ENCODE measurements around the gene CYB561. TPM values are rescaled to one million over a fixed set of nuclear protein-coding genes. Genes with fewer than 3 reads are reported as not detected.

CYB561 gene
- total and polyA plus RNA-seq, 2 experiments from 2014 or later, result 13.7 to 30.9 TPM

DNA sequence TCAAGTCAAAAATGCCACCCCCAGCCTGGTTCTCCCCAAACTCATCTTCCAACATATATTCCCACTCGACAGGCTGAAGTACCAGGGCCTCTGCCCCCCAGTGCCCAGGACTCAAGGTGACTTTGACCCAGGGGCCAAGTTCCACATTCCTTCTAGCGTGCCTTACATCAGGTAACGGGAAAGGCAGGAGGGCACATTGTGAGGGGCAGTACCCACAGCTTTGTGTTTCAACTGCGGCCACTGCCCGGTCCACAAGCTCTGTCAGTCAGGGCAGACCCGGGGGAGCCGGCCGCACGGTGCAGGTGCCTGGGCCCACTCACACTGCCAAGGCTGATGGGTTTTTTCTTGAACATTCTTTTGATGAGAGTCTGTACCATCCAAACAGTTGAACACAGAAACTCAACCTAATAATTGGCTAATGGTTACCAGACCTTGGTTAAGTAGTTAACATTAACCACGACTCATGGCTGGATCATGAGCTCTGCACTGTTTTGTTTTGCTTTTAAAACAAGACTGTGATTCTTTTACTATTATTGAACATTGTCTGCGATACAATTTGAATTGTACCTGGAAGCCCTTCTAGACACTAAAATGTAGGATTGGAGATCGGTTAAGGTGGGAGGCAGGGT is 48.3 kb upstream of the CYB561 start:
- no peak overlapping the region for H3K27ac Mint-ChIP-seq
- no peak overlapping the region for H3K27ac ChIP-seq (ENCODE audit: low read depth)
- no peak overlapping the region for H3K4me3 ChIP-seq
- H3K79me2 ChIP-seq (replicated peaks; ENCODE audit: insufficient read depth), result no peaks in the 10 kb centered on the region
- H3F3A ChIP-seq (replicated peaks; ENCODE audit: low read depth), result no peaks in the 10 kb centered on the region
- peaks cover 14% of the 10 kb centered on the region; the same call in 2 of the 3 replicates for H3K4me1 Mint-ChIP-seq
- no peaks in the 10 kb centered on the region; the same call in 2 of the 3 replicates for H3K36me3 Mint-ChIP-seq (ENCODE audit: low read depth)
- ATAC-seq (no peak), DNase-seq (ENCODE audit: low spot score) (no peak)
- no peaks in the 10 kb centered on the region for H3K27me3 ChIP-seq (ENCODE audit: insufficient read depth)
- H3K4me1 ChIP-seq (ENCODE audit: insufficient read depth), result no peaks in the 10 kb centered on the region
- H4K20me1 ChIP-seq (replicated peaks; ENCODE audit: insufficient read depth), result no peaks in the 10 kb centered on the region
- no peak overlapping the region for H2AFZ ChIP-seq
- TF ChIP-seq STAT1 (IDR thresholded peaks at IDR 0.05; ENCODE audit: unreplicated experiment), result no peak
- no peak for TF ChIP-seq ZNF331 (CRISPR knock-in tag; IDR thresholded peaks at IDR 0.05; ENCODE audit: low read depth)
- TF ChIP-seq ZNF114 (CRISPR knock-in tag; IDR thresholded peaks at IDR 0.05), result no peak
- TF ChIP-seq, protein P1, sequence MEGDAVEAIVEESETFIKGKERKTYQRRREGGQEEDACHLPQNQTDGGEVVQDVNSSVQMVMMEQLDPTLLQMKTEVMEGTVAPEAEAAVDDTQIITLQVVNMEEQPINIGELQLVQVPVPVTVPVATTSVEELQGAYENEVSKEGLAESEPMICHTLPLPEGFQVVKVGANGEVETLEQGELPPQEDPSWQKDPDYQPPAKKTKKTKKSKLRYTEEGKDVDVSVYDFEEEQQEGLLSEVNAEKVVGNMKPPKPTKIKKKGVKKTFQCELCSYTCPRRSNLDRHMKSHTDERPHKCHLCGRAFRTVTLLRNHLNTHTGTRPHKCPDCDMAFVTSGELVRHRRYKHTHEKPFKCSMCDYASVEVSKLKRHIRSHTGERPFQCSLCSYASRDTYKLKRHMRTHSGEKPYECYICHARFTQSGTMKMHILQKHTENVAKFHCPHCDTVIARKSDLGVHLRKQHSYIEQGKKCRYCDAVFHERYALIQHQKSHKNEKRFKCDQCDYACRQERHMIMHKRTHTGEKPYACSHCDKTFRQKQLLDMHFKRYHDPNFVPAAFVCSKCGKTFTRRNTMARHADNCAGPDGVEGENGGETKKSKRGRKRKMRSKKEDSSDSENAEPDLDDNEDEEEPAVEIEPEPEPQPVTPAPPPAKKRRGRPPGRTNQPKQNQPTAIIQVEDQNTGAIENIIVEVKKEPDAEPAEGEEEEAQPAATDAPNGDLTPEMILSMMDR (conservative IDR thresholded peaks at IDR 0.05; ENCODE audit: low read depth in 2 of 2), result no peak
- no peak for TF ChIP-seq CREB1 (CRISPR knock-in tag; IDR thresholded peaks at IDR 0.05; ENCODE audit: low read depth)
- no peak for TF ChIP-seq EZH2phosphoT487 (IDR thresholded peaks at IDR 0.05; ENCODE audit: unreplicated experiment)
- TF ChIP-seq JUNB (IDR thresholded peaks at IDR 0.05; ENCODE audit: unreplicated experiment), result no peak
- no peak for TF ChIP-seq POLR2AphosphoS5 (IDR thresholded peaks at IDR 0.05; ENCODE audit: low read depth)
- no peak for TF ChIP-seq NANOG (IDR thresholded peaks at IDR 0.05; ENCODE audit: borderline replicate concordance)
- TF ChIP-seq, protein P2, sequence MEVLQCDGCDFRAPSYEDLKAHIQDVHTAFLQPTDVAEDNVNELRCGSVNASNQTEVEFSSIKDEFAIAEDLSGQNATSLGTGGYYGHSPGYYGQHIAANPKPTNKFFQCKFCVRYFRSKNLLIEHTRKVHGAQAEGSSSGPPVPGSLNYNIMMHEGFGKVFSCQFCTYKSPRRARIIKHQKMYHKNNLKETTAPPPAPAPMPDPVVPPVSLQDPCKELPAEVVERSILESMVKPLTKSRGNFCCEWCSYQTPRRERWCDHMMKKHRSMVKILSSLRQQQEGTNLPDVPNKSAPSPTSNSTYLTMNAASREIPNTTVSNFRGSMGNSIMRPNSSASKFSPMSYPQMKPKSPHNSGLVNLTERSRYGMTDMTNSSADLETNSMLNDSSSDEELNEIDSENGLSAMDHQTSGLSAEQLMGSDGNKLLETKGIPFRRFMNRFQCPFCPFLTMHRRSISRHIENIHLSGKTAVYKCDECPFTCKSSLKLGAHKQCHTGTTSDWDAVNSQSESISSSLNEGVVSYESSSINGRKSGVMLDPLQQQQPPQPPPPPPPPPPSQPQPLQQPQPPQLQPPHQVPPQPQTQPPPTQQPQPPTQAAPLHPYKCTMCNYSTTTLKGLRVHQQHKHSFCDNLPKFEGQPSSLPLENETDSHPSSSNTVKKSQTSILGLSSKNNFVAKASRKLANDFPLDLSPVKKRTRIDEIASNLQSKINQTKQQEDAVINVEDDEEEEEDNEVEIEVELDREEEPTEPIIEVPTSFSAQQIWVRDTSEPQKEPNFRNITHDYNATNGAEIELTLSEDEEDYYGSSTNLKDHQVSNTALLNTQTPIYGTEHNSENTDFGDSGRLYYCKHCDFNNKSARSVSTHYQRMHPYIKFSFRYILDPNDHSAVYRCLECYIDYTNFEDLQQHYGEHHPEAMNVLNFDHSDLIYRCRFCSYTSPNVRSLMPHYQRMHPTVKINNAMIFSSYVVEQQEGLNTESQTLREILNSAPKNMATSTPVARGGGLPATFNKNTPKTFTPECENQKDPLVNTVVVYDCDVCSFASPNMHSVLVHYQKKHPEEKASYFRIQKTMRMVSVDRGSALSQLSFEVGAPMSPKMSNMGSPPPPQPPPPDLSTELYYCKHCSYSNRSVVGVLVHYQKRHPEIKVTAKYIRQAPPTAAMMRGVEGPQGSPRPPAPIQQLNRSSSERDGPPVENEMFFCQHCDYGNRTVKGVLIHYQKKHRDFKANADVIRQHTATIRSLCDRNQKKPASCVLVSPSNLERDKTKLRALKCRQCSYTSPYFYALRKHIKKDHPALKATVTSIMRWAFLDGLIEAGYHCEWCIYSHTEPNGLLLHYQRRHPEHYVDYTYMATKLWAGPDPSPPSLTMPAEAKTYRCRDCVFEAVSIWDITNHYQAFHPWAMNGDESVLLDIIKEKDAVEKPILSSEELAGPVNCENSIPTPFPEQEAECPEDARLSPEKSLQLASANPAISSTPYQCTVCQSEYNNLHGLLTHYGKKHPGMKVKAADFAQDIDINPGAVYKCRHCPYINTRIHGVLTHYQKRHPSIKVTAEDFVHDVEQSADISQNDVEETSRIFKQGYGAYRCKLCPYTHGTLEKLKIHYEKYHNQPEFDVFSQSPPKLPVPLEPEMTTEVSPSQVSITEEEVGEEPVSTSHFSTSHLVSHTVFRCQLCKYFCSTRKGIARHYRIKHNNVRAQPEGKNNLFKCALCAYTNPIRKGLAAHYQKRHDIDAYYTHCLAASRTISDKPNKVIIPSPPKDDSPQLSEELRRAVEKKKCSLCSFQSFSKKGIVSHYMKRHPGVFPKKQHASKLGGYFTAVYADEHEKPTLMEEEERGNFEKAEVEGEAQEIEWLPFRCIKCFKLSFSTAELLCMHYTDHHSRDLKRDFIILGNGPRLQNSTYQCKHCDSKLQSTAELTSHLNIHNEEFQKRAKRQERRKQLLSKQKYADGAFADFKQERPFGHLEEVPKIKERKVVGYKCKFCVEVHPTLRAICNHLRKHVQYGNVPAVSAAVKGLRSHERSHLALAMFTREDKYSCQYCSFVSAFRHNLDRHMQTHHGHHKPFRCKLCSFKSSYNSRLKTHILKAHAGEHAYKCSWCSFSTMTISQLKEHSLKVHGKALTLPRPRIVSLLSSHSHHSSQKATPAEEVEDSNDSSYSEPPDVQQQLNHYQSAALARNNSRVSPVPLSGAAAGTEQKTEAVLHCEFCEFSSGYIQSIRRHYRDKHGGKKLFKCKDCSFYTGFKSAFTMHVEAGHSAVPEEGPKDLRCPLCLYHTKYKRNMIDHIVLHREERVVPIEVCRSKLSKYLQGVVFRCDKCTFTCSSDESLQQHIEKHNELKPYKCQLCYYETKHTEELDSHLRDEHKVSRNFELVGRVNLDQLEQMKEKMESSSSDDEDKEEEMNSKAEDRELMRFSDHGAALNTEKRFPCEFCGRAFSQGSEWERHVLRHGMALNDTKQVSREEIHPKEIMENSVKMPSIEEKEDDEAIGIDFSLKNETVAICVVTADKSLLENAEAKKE (CRISPR knock-in tag; IDR thresholded peaks at IDR 0.05), result no peak
- TF ChIP-seq, protein P3, sequence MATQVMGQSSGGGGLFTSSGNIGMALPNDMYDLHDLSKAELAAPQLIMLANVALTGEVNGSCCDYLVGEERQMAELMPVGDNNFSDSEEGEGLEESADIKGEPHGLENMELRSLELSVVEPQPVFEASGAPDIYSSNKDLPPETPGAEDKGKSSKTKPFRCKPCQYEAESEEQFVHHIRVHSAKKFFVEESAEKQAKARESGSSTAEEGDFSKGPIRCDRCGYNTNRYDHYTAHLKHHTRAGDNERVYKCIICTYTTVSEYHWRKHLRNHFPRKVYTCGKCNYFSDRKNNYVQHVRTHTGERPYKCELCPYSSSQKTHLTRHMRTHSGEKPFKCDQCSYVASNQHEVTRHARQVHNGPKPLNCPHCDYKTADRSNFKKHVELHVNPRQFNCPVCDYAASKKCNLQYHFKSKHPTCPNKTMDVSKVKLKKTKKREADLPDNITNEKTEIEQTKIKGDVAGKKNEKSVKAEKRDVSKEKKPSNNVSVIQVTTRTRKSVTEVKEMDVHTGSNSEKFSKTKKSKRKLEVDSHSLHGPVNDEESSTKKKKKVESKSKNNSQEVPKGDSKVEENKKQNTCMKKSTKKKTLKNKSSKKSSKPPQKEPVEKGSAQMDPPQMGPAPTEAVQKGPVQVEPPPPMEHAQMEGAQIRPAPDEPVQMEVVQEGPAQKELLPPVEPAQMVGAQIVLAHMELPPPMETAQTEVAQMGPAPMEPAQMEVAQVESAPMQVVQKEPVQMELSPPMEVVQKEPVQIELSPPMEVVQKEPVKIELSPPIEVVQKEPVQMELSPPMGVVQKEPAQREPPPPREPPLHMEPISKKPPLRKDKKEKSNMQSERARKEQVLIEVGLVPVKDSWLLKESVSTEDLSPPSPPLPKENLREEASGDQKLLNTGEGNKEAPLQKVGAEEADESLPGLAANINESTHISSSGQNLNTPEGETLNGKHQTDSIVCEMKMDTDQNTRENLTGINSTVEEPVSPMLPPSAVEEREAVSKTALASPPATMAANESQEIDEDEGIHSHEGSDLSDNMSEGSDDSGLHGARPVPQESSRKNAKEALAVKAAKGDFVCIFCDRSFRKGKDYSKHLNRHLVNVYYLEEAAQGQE (IDR thresholded peaks at IDR 0.05; ENCODE audit: unreplicated experiment), result no peak
- TF ChIP-seq, protein P4, sequence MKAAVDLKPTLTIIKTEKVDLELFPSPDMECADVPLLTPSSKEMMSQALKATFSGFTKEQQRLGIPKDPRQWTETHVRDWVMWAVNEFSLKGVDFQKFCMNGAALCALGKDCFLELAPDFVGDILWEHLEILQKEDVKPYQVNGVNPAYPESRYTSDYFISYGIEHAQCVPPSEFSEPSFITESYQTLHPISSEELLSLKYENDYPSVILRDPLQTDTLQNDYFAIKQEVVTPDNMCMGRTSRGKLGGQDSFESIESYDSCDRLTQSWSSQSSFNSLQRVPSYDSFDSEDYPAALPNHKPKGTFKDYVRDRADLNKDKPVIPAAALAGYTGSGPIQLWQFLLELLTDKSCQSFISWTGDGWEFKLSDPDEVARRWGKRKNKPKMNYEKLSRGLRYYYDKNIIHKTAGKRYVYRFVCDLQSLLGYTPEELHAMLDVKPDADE (IDR thresholded peaks at IDR 0.05), result no peak
- no peak for TF ChIP-seq EZH2 (IDR thresholded peaks at IDR 0.05; ENCODE audit: low read depth, unreplicated experiment)
- H3K4me2 ChIP-seq, result no peak overlapping the region
- no peaks in the 10 kb centered on the region for H3K36me3 ChIP-seq (ENCODE audit: insufficient read depth)
- peaks cover 2% of the 10 kb centered on the region for H3K27me3 Mint-ChIP-seq (ENCODE audit: insufficient read depth, low read depth, poor library complexity)
- no peaks in the 10 kb centered on the region for H3K9me3 Mint-ChIP-seq
- no peaks in the 10 kb centered on the region for H3K9me2 ChIP-seq (ENCODE audit: insufficient read depth)
- H3K4me3 Mint-ChIP-seq, result no peak overlapping the region

Data from GM23338 (cell line).